ENCODE measurements around the gene APAF1. TPM values are rescaled to one million over a fixed set of nuclear protein-coding genes. Genes with fewer than 3 reads are reported as not detected.

The APAF1 gene
- total and polyA plus RNA-seq, 2 of the 13 experiments (the other 11 are each of a cell fraction or from before 2014, with no cell fraction given): 6.0 to 13.0 TPM

DNA sequence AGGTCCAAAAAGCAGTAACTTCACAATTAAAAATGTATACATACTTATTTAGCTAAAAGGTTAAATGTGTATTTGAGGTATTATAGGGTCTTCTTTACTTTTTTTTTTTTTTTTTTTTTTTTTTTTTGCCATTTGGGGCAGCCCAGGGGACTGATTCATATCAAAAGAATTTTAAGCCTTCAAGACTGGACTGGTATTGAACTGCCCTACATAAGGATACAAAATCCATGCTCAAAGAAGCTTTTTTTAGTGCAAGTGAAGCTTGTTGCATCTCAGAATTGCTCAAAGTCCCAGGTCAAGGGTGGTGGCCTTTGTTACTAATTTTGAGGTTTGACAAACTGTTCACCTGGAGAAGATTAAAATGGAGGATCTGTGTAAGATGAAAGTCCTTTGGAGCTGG, 124.0 kb downstream of the APAF1 start:
- H3K36me3 ChIP-seq (replicated peaks in 1 of 2; ENCODE audit: control insufficient read depth in 1 of 2, insufficient read depth in 2 of 2, low read length in 2 of 2): no peaks in the 10 kb centered on the region
- H3K9ac ChIP-seq (ENCODE audit: insufficient read depth, low read depth, low read length): no peak overlapping the region
- no peaks in the 10 kb centered on the region for H3K4me1 ChIP-seq (ENCODE audit: insufficient read depth, low read length)
- FAIRE-seq (no peak), ATAC-seq (no peak), DNase-seq (ENCODE audit: low spot score) (no peak)
- BruUV-seq (replicated peaks): no TSS peak
- H3K27ac ChIP-seq (ENCODE audit: extremely low read length, insufficient read depth, low read length): no peak overlapping the region
- no peaks in the 10 kb centered on the region for H4K20me1 ChIP-seq (ENCODE audit: insufficient read depth, low read length)
- in situ Hi-C loops (cut with HindIII; ENCODE audit: extremely low pct_ligation_motif_present, low pct_unique_long_range_greater_than_20kb): no loop called here
- POLR2A ChIA-PET: no interaction called here
- CTCF ChIA-PET (ENCODE audit: low intra/inter-chr PET ratio, low total read pairs): no interaction called here
- H3K9me3 ChIP-seq (ENCODE audit: low read length): no peaks in the 10 kb centered on the region
- intact Hi-C loops (cut with micrococcal nuclease; ENCODE audit: unreplicated experiment): no loop called here
- H3K4me3 ChIP-seq (replicated peaks in 1 of 3; ENCODE audit: insufficient read depth in 1 of 3, low read depth in 2 of 3, low read length in 3 of 3): no peak overlapping the region
- H3K27me3 ChIP-seq (ENCODE audit: control insufficient read depth in 1 of 2, insufficient read depth in 2 of 2, low read length in 2 of 2): peaks cover 0 to 14% of the 10 kb centered on the region in 2 experiments; a peak in 2 of 5 replicates
- H2AFZ ChIP-seq (ENCODE audit: low read length): no peak overlapping the region
- no peak overlapping the region for H3K4me2 ChIP-seq (ENCODE audit: low read depth, low read length)
- TF ChIP-seq KLF11 (CRISPR knock-in tag; IDR thresholded peaks at IDR 0.05) (no peak), ZNF274 (CRISPR knock-in tag; IDR thresholded peaks at IDR 0.05) (no peak), ESRRA (CRISPR knock-in tag; IDR thresholded peaks at IDR 0.05; ENCODE audit: low read depth) (no peak), AGO1 (IDR thresholded peaks at IDR 0.05; ENCODE audit: low read depth, low read length, poor library complexity, severe bottlenecking) (no peak), FOXO1 (CRISPR knock-in tag; IDR thresholded peaks at IDR 0.05) (no peak), ZNF407 (CRISPR knock-in tag; IDR thresholded peaks at IDR 0.05; ENCODE audit: not compliant biosample characterization) (no peak), NCOA2 (CRISPR knock-in tag; IDR thresholded peaks at IDR 0.05) (no peak), ZSCAN30 (CRISPR knock-in tag; IDR thresholded peaks at IDR 0.05) (no peak), POLR2G (IDR thresholded peaks at IDR 0.05; ENCODE audit: low read depth, low read length) (no peak), ZNF691 (CRISPR knock-in tag; IDR thresholded peaks at IDR 0.05; ENCODE audit: borderline replicate concordance, low read depth) (no peak), RAD21 (CRISPR knock-in tag; IDR thresholded peaks at IDR 0.05) (no peak), ZFP82 (CRISPR knock-in tag; IDR thresholded peaks at IDR 0.05; ENCODE audit: borderline replicate concordance) (no peak)
- H3K79me2 ChIP-seq (ENCODE audit: insufficient read depth, low read length): no peaks in the 10 kb centered on the region
